SK-N-MC (cell line): ENCODE results near the gene IFITM2.
"Not testable (repeated sequence)": the region's sequence is repeated elsewhere in the genome, so short reads cannot be mapped to it uniquely, and the experiment has no call there.

Experiments
- EZH2 ChIP-seq: fragments of 200-600 bp; sonication (generic); IDR thresholded peaks from one replicate; pipeline ENCODE4 v1.6.1; 2017; ENCODE audit warnings: antibody characterized with exemption
- POLR2AphosphoS5 ChIP-seq: IDR thresholded peaks from 2 replicates; pipeline ENCODE4 v1.6.1; 2012; ENCODE audit warnings: mild to moderate bottlenecking, low read depth, low read length, borderline replicate concordance

- not testable (repeated sequence) for TF ChIP-seq EZH2, POLR2AphosphoS5
Measured at GRCh38 chr11:333616-334263, 26.1 kb downstream of the IFITM2 start.
